DOHH2 (cell line): ENCODE measurements around the gene PPM1M.

Experiments used
- H3F3A ChIP-seq: fragments of 200-600 bp; sonication (generic), shearing (Covaris generic); 2 replicates; pipeline ENCODE4 v1.6.0; 2016; ENCODE audit warnings: antibody characterized with exemption, mild to moderate bottlenecking; ENCODE audit not compliant: control insufficient read depth, insufficient read depth
- H3K27ac ChIP-seq: fragments of 200-600 bp; sonication (generic); 2 replicates; pipeline ENCODE4 v1.5.1; 2014; ENCODE audit warnings: low read depth, mild to moderate bottlenecking, low read length, moderate library complexity
- H3K27me3 ChIP-seq: fragments of 200-600 bp; sonication (generic); 2 replicates; pipeline ENCODE4 v1.6.1; 2014; ENCODE audit warnings: mild to moderate bottlenecking, low read length, mixed read lengths; ENCODE audit not compliant: control insufficient read depth
- H3K36me3 ChIP-seq: fragments of 200-600 bp; sonication (generic); 2 replicates; pipeline ENCODE4 v1.6.1; 2014; ENCODE audit warnings: mild to moderate bottlenecking, low read length, moderate library complexity, mixed read lengths; ENCODE audit not compliant: control insufficient read depth
- H3K4me1 ChIP-seq: fragments of 200-600 bp; sonication (generic); 2 replicates; pipeline ENCODE4 v1.6.1; 2014; ENCODE audit warnings: mild to moderate bottlenecking, low read length, mixed read lengths; ENCODE audit not compliant: control insufficient read depth
- H3K4me2 ChIP-seq: fragments of 200-600 bp; sonication (generic); 2 replicates; pipeline ENCODE4 v1.6.0; 2014; ENCODE audit warnings: mild to moderate bottlenecking, low read length, moderate library complexity
- H3K4me3 ChIP-seq: fragments of 200-600 bp; sonication (generic); 2 replicates; pipeline ENCODE4 v1.5.1; 2014; ENCODE audit warnings: mild to moderate bottlenecking, low read length, mixed read lengths
- H3K79me2 ChIP-seq: fragments of 200-600 bp; sonication (generic); 2 replicates; pipeline ENCODE4 v1.6.1; 2014; ENCODE audit warnings: mild to moderate bottlenecking, low read length, mixed read lengths; ENCODE audit not compliant: control insufficient read depth
- H3K9me2 ChIP-seq: fragments of 200-600 bp; sonication (generic); replicated peaks from 2 replicates; pipeline ENCODE4 v1.6.1; 2014; ENCODE audit warnings: mild to moderate bottlenecking, low read length, mixed read lengths; ENCODE audit not compliant: control insufficient read depth
- H3K9me3 ChIP-seq: fragments of 200-600 bp; sonication (generic); 2 replicates; pipeline ENCODE4 v1.6.1; 2014; ENCODE audit warnings: antibody characterized with exemption, low read length, mixed read lengths; ENCODE audit not compliant: control insufficient read depth, insufficient read depth
- H4K20me1 ChIP-seq: fragments of 200-600 bp; sonication (generic); 2 replicates; pipeline ENCODE4 v1.6.0; 2014; ENCODE audit warnings: low read depth, mild to moderate bottlenecking, antibody characterized with exemption, low read length, moderate library complexity; ENCODE audit not compliant: control insufficient read depth, insufficient read depth
- EZH2phosphoT487 ChIP-seq: fragments of 200-600 bp; sonication (generic); IDR thresholded peaks from 2 replicates; pipeline ENCODE4 v1.6.1; 2017; ENCODE audit warnings: borderline replicate concordance, mild to moderate bottlenecking, antibody characterized with exemption, low read length, moderate library complexity, mixed read lengths
- TF ChIP-seq, protein P1 (sequence below): fragments of 200-600 bp; sonication (generic); IDR thresholded peaks from one replicate; pipeline ENCODE4 v1.5.1; 2014; ENCODE audit warnings: antibody characterized with exemption, mild to moderate bottlenecking, low read depth, low read length; ENCODE audit not compliant: poor library complexity, severe bottlenecking

Gene PPM1M

GRCh38 chr3:52197499-52197841, 48.1 kb upstream of the PPM1M start:
- H3F3A ChIP-seq, result no peaks in the 10 kb centered on the region
- H3K27ac ChIP-seq, result peak overlapping the region; percentile 13
- peaks cover 40% of the 10 kb centered on the region for H3K36me3 ChIP-seq
- no peaks in the 10 kb centered on the region for H3K9me2 ChIP-seq
- TF ChIP-seq, protein P1, sequence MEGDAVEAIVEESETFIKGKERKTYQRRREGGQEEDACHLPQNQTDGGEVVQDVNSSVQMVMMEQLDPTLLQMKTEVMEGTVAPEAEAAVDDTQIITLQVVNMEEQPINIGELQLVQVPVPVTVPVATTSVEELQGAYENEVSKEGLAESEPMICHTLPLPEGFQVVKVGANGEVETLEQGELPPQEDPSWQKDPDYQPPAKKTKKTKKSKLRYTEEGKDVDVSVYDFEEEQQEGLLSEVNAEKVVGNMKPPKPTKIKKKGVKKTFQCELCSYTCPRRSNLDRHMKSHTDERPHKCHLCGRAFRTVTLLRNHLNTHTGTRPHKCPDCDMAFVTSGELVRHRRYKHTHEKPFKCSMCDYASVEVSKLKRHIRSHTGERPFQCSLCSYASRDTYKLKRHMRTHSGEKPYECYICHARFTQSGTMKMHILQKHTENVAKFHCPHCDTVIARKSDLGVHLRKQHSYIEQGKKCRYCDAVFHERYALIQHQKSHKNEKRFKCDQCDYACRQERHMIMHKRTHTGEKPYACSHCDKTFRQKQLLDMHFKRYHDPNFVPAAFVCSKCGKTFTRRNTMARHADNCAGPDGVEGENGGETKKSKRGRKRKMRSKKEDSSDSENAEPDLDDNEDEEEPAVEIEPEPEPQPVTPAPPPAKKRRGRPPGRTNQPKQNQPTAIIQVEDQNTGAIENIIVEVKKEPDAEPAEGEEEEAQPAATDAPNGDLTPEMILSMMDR, result no peak
- TF ChIP-seq EZH2phosphoT487, result no peak
- peak overlapping the region; percentile 93 for H3K4me3 ChIP-seq
- no peaks in the 10 kb centered on the region for H3K27me3 ChIP-seq
- peaks cover 39% of the 10 kb centered on the region for H3K4me1 ChIP-seq
- H4K20me1 ChIP-seq, result no peaks in the 10 kb centered on the region; the same call in 1 of the 2 replicates
- peak overlapping the region; percentile 97 for H3K4me2 ChIP-seq
- no peaks in the 10 kb centered on the region for H3K9me3 ChIP-seq
- H3K79me2 ChIP-seq, result peaks cover 16% of the 10 kb centered on the region

- Histone ChIP-seq H3K36me3 (peaks cover 45% of the 10 kb centered on the region), H4K20me1 (no peaks in the 10 kb centered on the region; the same call in 1 of the 2 replicates), H3K9me2 (no peaks in the 10 kb centered on the region), H3K4me3 (peak within 1 kb of the TSS; percentile 93), H3F3A (no peaks in the 10 kb centered on the region), H3K79me2 (peaks cover 16% of the 10 kb centered on the region), H3K4me1 (peaks cover 43% of the 10 kb centered on the region), H3K9me3 (no peaks in the 10 kb centered on the region), H3K27ac (peak within 1 kb of the TSS; percentile 22), H3K27me3 (no peaks in the 10 kb centered on the region), H3K4me2 (peak within 1 kb of the TSS; percentile 97)
- TF ChIP-seq EZH2phosphoT487, result no peak
Observed at GRCh38 chr3:52197842-52198625, 47.5 kb upstream of the PPM1M start, which contains the start of gene ALAS1. Gene ALAS1 (plus strand): TSS chr3:52198160. CDS start chr3:52199242, 1,082 bp downstream.

DNA sequence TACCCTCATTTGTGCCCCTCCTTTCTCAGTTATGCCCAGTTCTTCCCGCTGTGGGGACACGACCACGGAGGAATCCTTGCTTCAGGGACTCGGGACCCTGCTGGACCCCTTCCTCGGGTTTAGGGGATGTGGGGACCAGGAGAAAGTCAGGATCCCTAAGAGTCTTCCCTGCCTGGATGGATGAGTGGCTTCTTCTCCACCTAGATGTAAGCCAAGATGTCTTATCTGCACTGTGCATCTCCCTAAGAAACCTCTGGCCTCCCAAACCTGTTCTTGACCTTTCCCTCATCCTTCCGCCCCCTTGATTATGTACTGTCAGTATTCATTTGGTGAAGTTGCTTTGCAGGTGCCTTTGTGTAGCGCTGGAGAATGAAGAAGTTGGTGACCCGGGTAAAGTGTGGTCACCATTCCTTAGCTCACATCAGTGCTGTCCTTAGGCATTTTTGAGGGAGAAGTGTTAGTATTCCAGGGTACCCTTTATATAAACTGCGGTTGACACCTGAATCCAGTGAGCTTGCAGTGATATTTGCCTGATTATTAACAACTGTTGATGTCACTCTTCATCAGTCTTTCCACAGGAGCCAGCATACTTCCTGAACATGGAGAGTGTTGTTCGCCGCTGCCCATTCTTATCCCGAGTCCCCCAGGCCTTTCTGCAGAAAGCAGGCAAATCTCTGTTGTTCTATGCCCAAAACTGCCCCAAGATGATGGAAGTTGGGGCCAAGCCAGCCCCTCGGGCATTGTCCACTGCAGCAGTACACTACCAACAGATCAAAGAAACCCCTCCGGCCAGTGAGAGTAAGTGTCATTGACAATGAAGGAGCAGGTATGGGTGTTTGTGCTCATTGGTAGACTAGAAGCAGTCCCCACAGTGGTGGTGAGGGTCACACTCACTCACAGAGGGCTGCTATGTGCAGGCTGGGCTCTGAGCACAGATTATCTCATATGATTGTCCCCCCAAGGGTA, 46.6 kb upstream of the PPM1M start:
- Histone ChIP-seq H3K9me3 (no peaks in the 10 kb centered on the region), H3K27ac (no peak overlapping the region; the same call in 1 of the 2 replicates), H3K27me3 (no peaks in the 10 kb centered on the region), H3K4me1 (peaks cover 43% of the 10 kb centered on the region), H3K4me2 (peak overlapping the region; percentile 97), H4K20me1 (no peaks in the 10 kb centered on the region; the same call in 1 of the 2 replicates), H3K79me2 (peaks cover 16% of the 10 kb centered on the region), H3K9me2 (no peaks in the 10 kb centered on the region), H3K36me3 (peaks cover 54% of the 10 kb centered on the region), H3F3A (no peaks in the 10 kb centered on the region), H3K4me3 (peak overlapping the region; percentile 93)
- TF ChIP-seq EZH2phosphoT487, result no peak
- TF ChIP-seq, protein P1, result no peak
